Ovary (tissue), 9 donors: Measurements from ENCODE around the gene ZNF853. TPM values are rescaled to one million over a fixed set of nuclear protein-coding genes. Genes with fewer than 3 reads are reported as not detected.
"Not testable (repeated sequence)": the region's sequence is repeated elsewhere in the genome, so short reads cannot be mapped to it uniquely, and the experiment has no call there.

ENCODE experiments used
- DNase-seq, 5 donors: peaks; one replicate each; pipeline ENCODE4 v3.0.0-alpha.2; 2019 to 2020
- H3K27ac ChIP-seq, 2 donors: fragments of 200-600 bp; one replicate each; pipeline versions ENCODE4 v1.5.1 to v1.8.0; 2019 to 2022
- H3K27me3 ChIP-seq: fragments of 200-600 bp; one replicate; pipeline ENCODE4 v1.8.0; 2022
- H3K36me3 ChIP-seq: fragments of 200-600 bp; sonication (generic); one replicate; pipeline ENCODE4 v1.5.1; 2019
- H3K4me1 ChIP-seq: one replicate; pipeline ENCODE4 v1.8.1; 2013; ENCODE audit warnings: mild to moderate bottlenecking, moderate library complexity; ENCODE audit not compliant: insufficient read depth
- H3K4me3 ChIP-seq: fragments of 200-600 bp; sonication (generic); one replicate; pipeline ENCODE4 v1.5.1; 2017
- H3K9me3 ChIP-seq, 2 donors: fragments of 200-600 bp in 1 of 2; sonication (generic) in 1 of 2; one replicate each; pipeline versions ENCODE4 v1.5.1 to v1.8.1; 2013 to 2019; ENCODE audit warnings: mild to moderate bottlenecking in 1 of 2, moderate library complexity in 1 of 2
- EP300 ChIP-seq: sonication (generic); formaldehyde crosslinking; IDR thresholded peaks from one replicate; pipeline ENCODE4 v1.6.1; 2017; ENCODE audit warnings: antibody characterized with exemption
- POLR2A ChIP-seq: fragments of 450-650 bp; IDR thresholded peaks from one replicate; pipeline ENCODE4 v1.6.1; 2017; ENCODE audit warnings: antibody characterized with exemption, mild to moderate bottlenecking, moderate library complexity
- WGBS, 3 donors: extraction: QIAGEN DNeasy Blood & Tissue Kit in 1 of 3; methylation state at CpG; one replicate each; pipeline versions ENCODE4 v1.1.5 to v1.1.7; 2013 to 2017; 5-methylcytosine and 5-hydroxymethylcytosine counted together
- intact Hi-C, 4 donors: fragments of 100-400 bp; cut with DNase I; formaldehyde crosslinking; loops; one replicate each; pipeline versions ENCODE4 v1.11.0 to v1.15.1; 2022 to 2023
- polyA plus RNA-seq, 2 donors: library from polyadenylated mRNA; stranded (reverse); fragments of 200-250 nt in 1 of 2; fragments of 350-450 nt in 1 of 2; fragmentation: Illumina TruSeq in 1 of 2; extraction: RNeasy Lipid Tissue Mini Kit (QIAGEN cat#74804) in 1 of 2; gene quantifications; one replicate each; pipeline ENCODE4 v1.2.3, GENCODE V29; 2013 to 2014
- total RNA-seq, 7 donors: library from RNA; depleted of rRNA in 2 of 7; stranded (reverse); fragments of >200 nt in 2 of 7; fragmentation: NEBNext Ultra II Directional in 3 of 7; extraction: Animal tissue kit (Norgen Biotek cat#: 25700) in 3 of 7; gene quantifications; one replicate each; pipeline versions ENCODE4 v1.1.0 to v1.2.4, GENCODE V29; 2016 to 2023
- TF ChIP-seq, protein P1 (sequence below), 3 donors: fragments of 450-650 bp in 2 of 3; fragments of 200-600 bp in 1 of 3; IDR thresholded peaks; one replicate each; pipeline versions ENCODE4 v1.5.1 to v1.8.0; 2016 to 2022; ENCODE audit warnings: antibody characterized with exemption in 3 of 3, mild to moderate bottlenecking in 1 of 3
- donor health status: DM: no; HTN: no; CAD: no; lungs with moderate emphysema.
- donor health status: DM: no; HTN: no; CAD: no.
- donor health status: Bipolar disorder and iron deficiency.
- donor health status: DM: yes; HTN: yes; CAD: no.
- donor health status: DM: no; HTN: no; CAD: no.
- donor health status: DM: yes; HTN: yes; CAD: no.

Gene ZNF853
- total and polyA plus RNA-seq, 9 donors: 9.1 to 25.9 (median 18.5) TPM

DNA sequence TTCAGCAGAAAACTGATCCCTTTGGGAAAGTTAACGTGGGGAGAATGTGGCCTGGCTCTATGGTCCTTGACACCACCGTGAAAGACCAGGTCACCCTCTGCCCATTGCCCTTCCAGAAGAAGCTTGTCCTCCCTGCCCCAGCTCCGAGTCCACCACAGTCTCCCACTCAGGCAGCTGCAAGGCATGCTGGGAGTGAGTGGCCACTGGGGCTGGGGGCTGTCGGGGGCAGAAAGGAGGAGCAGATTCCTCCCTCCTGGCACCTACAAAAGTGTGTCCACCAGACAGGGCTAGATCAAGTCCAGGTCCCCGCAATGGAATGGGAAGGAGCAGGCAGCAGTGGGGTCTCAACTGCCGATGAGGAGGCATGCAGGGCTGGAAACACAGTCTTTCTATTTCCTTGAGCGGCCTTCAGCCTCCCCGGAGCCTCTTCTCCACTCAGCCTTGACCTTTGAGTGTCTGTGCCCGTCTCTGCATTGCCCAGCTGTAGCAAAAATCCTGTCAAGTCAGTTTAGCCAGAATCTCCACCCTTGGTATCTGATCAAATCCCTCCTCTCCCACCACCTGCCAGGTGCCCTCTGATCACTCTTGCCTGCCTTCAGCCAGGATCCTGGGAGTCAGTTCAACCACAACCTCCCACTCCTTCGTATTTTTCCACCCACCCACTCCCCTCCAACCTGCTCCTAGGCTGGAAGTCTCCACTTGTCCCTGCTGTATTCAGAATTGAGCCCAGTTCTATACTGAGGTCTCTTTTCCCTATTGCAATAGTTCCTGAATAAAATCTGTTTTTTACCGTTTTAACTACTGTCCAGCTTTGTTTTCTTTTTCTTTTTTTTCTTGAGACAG, 14.8 kb downstream of the ZNF853 start:
- no peak for DNase-seq
- no peaks in the 10 kb centered on the region for H3K36me3 ChIP-seq
- H3K4me1 ChIP-seq: no peaks in the 10 kb centered on the region
- H3K27me3 ChIP-seq: no peaks in the 10 kb centered on the region
- no peak overlapping the region for H3K27ac ChIP-seq
- H3K9me3 ChIP-seq: no peaks in the 10 kb centered on the region
- intact Hi-C loops: no loop called here
- H3K4me3 ChIP-seq: no peak overlapping the region
- no peak for TF ChIP-seq EP300
- TF ChIP-seq, protein P1, sequence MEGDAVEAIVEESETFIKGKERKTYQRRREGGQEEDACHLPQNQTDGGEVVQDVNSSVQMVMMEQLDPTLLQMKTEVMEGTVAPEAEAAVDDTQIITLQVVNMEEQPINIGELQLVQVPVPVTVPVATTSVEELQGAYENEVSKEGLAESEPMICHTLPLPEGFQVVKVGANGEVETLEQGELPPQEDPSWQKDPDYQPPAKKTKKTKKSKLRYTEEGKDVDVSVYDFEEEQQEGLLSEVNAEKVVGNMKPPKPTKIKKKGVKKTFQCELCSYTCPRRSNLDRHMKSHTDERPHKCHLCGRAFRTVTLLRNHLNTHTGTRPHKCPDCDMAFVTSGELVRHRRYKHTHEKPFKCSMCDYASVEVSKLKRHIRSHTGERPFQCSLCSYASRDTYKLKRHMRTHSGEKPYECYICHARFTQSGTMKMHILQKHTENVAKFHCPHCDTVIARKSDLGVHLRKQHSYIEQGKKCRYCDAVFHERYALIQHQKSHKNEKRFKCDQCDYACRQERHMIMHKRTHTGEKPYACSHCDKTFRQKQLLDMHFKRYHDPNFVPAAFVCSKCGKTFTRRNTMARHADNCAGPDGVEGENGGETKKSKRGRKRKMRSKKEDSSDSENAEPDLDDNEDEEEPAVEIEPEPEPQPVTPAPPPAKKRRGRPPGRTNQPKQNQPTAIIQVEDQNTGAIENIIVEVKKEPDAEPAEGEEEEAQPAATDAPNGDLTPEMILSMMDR (IDR thresholded peaks at IDR 0.05): no peak
- whole genome bisulfite sequencing, 3 donors: 29 to 42% (median 32%) methylated on average over 11 of the region's 11 CpGs

DNA sequence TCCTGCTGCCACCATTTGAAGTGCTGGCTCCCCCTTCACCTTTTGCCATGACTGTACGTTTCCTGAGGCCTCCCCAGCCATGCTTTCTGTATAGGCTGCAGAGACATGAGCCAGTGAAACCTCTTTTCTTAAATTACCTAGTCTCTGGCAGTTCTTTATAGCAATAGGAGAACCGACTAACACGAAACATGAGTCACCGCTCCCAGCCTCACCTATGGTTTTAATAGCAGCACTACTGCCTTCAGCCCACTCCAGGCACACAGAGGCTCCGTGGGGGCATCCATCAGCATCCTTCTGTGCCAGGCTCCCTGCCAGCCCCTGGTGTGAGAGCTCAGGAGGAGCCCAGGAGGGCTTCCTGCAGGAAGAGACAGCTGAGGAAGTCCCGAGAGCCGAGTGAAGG, 16.2 kb downstream of the ZNF853 start:
- DNase-seq: no peak
- intact Hi-C loops: no loop called here
- H3K4me1 ChIP-seq: peaks cover 4% of the 10 kb centered on the region
- H3K9me3 ChIP-seq: no peaks in the 10 kb centered on the region
- H3K27me3 ChIP-seq: no peaks in the 10 kb centered on the region
- TF ChIP-seq POLR2A (no peak), EP300 (no peak)
- TF ChIP-seq, protein P1 (IDR thresholded peaks at IDR 0.05): no peak
- WGBS, 3 donors: 64 to 78% (median 73%) methylated on average over 7 of the region's 7 CpGs
- H3K4me3 ChIP-seq: no peak overlapping the region
- no peak overlapping the region for H3K27ac ChIP-seq
- no peaks in the 10 kb centered on the region for H3K36me3 ChIP-seq

DNA sequence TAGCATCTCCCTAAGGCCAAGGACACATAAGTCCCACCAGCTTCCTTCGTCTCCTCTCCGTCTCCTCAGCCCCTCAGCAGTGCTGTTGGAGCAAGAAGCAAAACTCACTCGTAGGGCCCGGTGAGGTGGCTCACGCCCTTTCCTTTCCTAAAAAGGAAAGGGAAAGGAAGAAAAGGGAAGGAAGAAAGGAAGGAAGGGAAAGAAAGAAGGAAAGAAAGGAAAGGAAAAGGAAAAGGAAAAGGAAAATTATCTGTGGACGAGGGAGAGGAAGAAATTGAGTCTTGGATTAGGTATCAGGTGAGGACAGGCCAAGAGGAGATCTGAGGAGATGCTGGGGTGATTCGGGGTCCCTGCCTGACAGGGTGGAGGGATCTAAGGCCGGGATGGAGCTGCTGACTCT, 18.6 kb downstream of the ZNF853 start:
- H3K27ac ChIP-seq: no peak overlapping the region
- 72 to 76% (median 74%) methylated on average over 8 of the region's 8 CpGs for WGBS, 3 donors
- H3K27me3 ChIP-seq: no peaks in the 10 kb centered on the region
- DNase-seq: no peak
- intact Hi-C loops: no loop called here
- TF ChIP-seq, protein P1 (IDR thresholded peaks at IDR 0.05): no peak
- no peaks in the 10 kb centered on the region for H3K36me3 ChIP-seq
- H3K4me3 ChIP-seq: no peak overlapping the region
- H3K4me1 ChIP-seq: peaks cover 9% of the 10 kb centered on the region
- H3K9me3 ChIP-seq: no peaks in the 10 kb centered on the region

DNA sequence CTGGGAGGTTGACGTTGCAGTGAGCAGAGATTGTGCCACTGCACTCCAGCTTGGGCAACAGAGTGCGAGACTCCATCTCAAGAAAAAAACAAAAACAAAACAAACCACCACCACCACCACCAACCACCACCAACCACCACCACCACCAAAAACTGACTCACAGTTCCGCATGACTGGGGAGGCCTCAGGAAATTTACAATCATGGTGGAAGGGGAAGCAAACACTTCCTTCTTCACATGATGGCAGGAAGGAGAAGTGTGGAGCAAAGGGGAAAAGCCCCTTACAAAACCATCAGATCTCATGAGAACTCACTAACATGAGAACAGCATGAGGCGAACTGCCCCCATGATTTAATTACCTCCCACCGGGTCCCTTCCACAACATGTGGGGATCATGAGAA, 19.6 kb downstream of the ZNF853 start:
- H3K27me3 ChIP-seq, H3K27ac ChIP-seq, H3K4me1 ChIP-seq, H3K36me3 ChIP-seq, DNase-seq, H3K9me3 ChIP-seq, H3K4me3 ChIP-seq, intact Hi-C loops: not testable (repeated sequence)
- WGBS, 3 donors: 86 to 93% (median 92%) methylated on average over 5 of the region's 5 CpGs

DNA sequence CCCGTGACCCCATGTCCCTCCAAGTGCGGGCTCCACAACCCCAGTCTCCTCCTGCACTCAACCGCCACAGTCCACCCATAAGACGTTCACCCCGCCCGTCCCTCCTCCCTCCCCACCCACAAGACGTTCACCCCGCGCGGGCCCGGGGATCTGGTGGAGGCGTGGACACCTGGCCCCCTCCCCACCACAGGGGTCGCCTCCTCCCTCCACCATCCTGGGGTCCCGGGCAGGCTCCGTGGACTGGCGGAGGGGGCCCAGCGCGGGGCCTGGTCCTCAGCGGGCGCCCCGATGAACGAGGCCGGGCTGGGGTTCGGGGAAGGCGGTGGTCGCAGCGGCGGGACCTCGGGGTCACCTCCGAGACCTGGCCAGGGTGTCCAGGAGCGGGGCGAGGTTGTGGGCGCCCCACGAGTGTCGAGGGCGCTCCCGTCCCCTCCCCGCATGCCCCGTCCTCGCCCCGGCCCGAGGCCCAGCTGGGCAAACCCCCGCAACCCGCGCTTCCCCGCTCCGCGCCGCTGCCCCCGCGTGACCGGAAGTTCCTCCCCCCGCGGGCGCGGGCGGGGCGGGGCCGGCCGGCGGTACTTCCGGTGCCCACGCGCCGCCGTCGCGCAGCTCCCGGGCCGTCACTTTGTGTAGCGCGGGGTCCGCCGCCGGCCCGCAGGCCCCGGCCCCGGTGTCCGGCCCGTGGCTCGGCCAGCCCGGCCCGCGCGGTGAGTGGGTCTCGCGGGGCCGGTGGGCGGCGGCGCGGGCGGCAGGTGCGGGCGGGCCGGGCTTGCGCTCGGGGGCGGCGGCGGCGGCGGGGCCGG, 21.5 kb downstream of the ZNF853 start, which contains the start of gene ZNF316:
Gene ZNF316 (plus strand): TSS at position 578 of the 803 bp plus-strand sequence. CDS start 5,092 bp downstream, outside the sequence.
- H3K36me3 ChIP-seq: no peaks in the 10 kb centered on the region
- TF ChIP-seq POLR2A: peak; percentile 46
- TF ChIP-seq, protein P1 (IDR thresholded peaks at IDR 0.05): no peak
- H3K4me1 ChIP-seq: peaks cover 9% of the 10 kb centered on the region
- no peaks in the 10 kb centered on the region for H3K27me3 ChIP-seq
- 0 to 1% (median 1%) methylated on average over 28 to 104 of the region's 104 CpGs for WGBS, 3 donors
- peak within 1 kb of the TSS; percentile 57 to 86 for H3K27ac ChIP-seq
- H3K9me3 ChIP-seq: no peaks in the 10 kb centered on the region
- peak within 1 kb of the TSS; percentile 97 for H3K4me3 ChIP-seq
- intact Hi-C loops: no loop called here
- DNase-seq: peak; percentile 59 to 80 (median 78)
